AG09319 (cell line): Measurements from ENCODE around the gene FUT9.

Experiments
- DNase-seq: peaks from one replicate; pipeline ENCODE4 v3.0.0-alpha.2; 2010; ENCODE audit warnings: low read depth; ENCODE audit errors: extremely low read depth
- CTCF ChIP-seq: IDR thresholded peaks from 2 replicates; pipeline ENCODE4 v1.5.1; 2011; ENCODE audit warnings: low read depth, mild to moderate bottlenecking, inconsistent platforms, low read length, moderate library complexity

Gene FUT9

GRCh38 chr6:96196633-96197032 is 180.9 kb downstream of the FUT9 start:
- no peak for DNase-seq

GRCh38 chr6:96197241-96197640 is 181.5 kb downstream of the FUT9 start:
- DNase-seq: no peak
- TF ChIP-seq CTCF: no peak

More at GRCh38 chr6:96196633-96197032, 180.9 kb downstream of the FUT9 start:
- TF ChIP-seq CTCF: no peak

- DNase-seq: no peak
- TF ChIP-seq CTCF: no peak
Measured at GRCh38 chr6:96202571-96202970, 186.8 kb downstream of the FUT9 start.

- no peak for DNase-seq
- TF ChIP-seq CTCF: no peak
Measured at GRCh38 chr6:96211341-96211740, 195.6 kb downstream of the FUT9 start.

- no peak for DNase-seq
- no peak for TF ChIP-seq CTCF
Measured at GRCh38 chr6:96212066-96212465, 196.3 kb downstream of the FUT9 start.

- TF ChIP-seq CTCF: no peak
- DNase-seq: no peak
Measured at GRCh38 chr6:96213784-96214183, 198.0 kb downstream of the FUT9 start.

GRCh38 chr6:96223695-96224094 is 207.9 kb downstream of the FUT9 start:
- DNase-seq: no peak
- no peak for TF ChIP-seq CTCF
